Gastrocnemius medialis (tissue), 4 donors: ENCODE results near the gene APBA2. TPM values are rescaled to one million over a fixed set of nuclear protein-coding genes. Genes with fewer than 3 reads are reported as not detected.

ENCODE experiments used
- ATAC-seq, 2 donors: fragments of 150-250 bp; one replicate each; pipeline ENCODE4 v1.9.1; 2016
- DNase-seq, 2 donors: peaks; one replicate each; pipeline ENCODE4 v3.0.0-alpha.2; 2019
- H3K27ac ChIP-seq, 4 donors: fragments of 200-600 bp; sonication (generic); 1 replicate in 1 of 4; 2 replicates in 3 of 4; pipeline ENCODE4 v1.5.1; 2016 to 2018; ENCODE audit warnings: mild to moderate bottlenecking in 2 of 4, moderate library complexity in 1 of 4
- H3K27me3 ChIP-seq, 3 donors: fragments of 200-600 bp; sonication (generic) in 2 of 3; 1 replicate in 1 of 3; 2 replicates in 2 of 3; pipeline versions ENCODE4 v1.5.1 to v1.6.0; 2016 to 2019; ENCODE audit warnings: mild to moderate bottlenecking in 1 of 3, moderate library complexity in 1 of 3
- H3K36me3 ChIP-seq, 2 donors: fragments of 200-600 bp; sonication (generic) in 1 of 2; one replicate each; pipeline ENCODE4 v1.5.1; 2017 to 2018
- H3K4me1 ChIP-seq, 2 donors: fragments of 200-600 bp; sonication (generic) in 1 of 2; one replicate each; pipeline ENCODE4 v1.5.1; 2016 to 2017; ENCODE audit warnings: mild to moderate bottlenecking in 2 of 2
- H3K4me3 ChIP-seq, 4 donors: fragments of 200-600 bp; sonication (generic) in 3 of 4; 1 replicate in 1 of 4; 2 replicates in 3 of 4; pipeline ENCODE4 v1.5.1; 2016 to 2019; ENCODE audit warnings: mild to moderate bottlenecking in 2 of 4
- H3K9me3 ChIP-seq, 3 donors: fragments of 200-600 bp; sonication (generic) in 2 of 3; 1 replicate in 1 of 3; 2 replicates in 2 of 3; pipeline ENCODE4 v1.5.1; 2016 to 2019
- POLR2A ChIP-seq, 2 donors: fragments of 450-650 bp; IDR thresholded peaks; one replicate each; pipeline ENCODE4 v1.6.1; 2017; ENCODE audit warnings: antibody characterized with exemption in 2 of 2, mild to moderate bottlenecking in 2 of 2, moderate library complexity in 2 of 2
- in situ Hi-C, 4 donors: fragments of 200-750 bp; cut with MboI; loops; one replicate each; pipeline versions ENCODE4 v1.15.0 to v1.8.0; 2017; ENCODE audit warnings: low sequenced_read_pairs in 4 of 4
- intact Hi-C: fragments of 100-400 bp; cut with DNase I; formaldehyde crosslinking; loops from one replicate; pipeline ENCODE4 v1.15.1; 2023; ENCODE audit warnings: low total_unique reads
- total RNA-seq, 4 donors: library from RNA; depleted of rRNA; stranded (reverse); fragments of >200 nt; gene quantifications; one replicate each; pipeline versions ENCODE4 v1.1.0 to v1.2.3, GENCODE V29; 2016
- TF ChIP-seq, protein P1 (sequence below), 5 experiments: fragments of 450-650 bp in 3 of 5; fragments of 200-600 bp in 2 of 5; sonication (generic) in 2 of 5; IDR thresholded peaks in 4 of 5; conservative IDR thresholded peaks in 1 of 5; 1 replicate in 4 of 5; 2 replicates in 1 of 5; pipeline ENCODE4 v1.5.1; 2016 to 2019; ENCODE audit warnings: antibody characterized with exemption in 5 of 5, mild to moderate bottlenecking in 3 of 5, moderate library complexity in 3 of 5

Gene APBA2
- total RNA-seq, 4 donors from 2014 or later: 0.19 to 0.31 TPM; not detected in 2

GRCh38 chr15:29130951-29131839 is 245.4 kb downstream of the APBA2 start:
- no peaks in the 10 kb centered on the region for H3K9me3 ChIP-seq
- H3K36me3 ChIP-seq: no peaks in the 10 kb centered on the region
- H3K4me3 ChIP-seq: no peak overlapping the region
- H3K27me3 ChIP-seq: peaks cover 0 to 4% (median 3%) of the 10 kb centered on the region in 3 donors
- H3K4me1 ChIP-seq: no peaks in the 10 kb centered on the region
- TF ChIP-seq, protein P1, sequence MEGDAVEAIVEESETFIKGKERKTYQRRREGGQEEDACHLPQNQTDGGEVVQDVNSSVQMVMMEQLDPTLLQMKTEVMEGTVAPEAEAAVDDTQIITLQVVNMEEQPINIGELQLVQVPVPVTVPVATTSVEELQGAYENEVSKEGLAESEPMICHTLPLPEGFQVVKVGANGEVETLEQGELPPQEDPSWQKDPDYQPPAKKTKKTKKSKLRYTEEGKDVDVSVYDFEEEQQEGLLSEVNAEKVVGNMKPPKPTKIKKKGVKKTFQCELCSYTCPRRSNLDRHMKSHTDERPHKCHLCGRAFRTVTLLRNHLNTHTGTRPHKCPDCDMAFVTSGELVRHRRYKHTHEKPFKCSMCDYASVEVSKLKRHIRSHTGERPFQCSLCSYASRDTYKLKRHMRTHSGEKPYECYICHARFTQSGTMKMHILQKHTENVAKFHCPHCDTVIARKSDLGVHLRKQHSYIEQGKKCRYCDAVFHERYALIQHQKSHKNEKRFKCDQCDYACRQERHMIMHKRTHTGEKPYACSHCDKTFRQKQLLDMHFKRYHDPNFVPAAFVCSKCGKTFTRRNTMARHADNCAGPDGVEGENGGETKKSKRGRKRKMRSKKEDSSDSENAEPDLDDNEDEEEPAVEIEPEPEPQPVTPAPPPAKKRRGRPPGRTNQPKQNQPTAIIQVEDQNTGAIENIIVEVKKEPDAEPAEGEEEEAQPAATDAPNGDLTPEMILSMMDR (IDR thresholded peaks at IDR 0.05 in 4 of 5, conservative IDR thresholded peaks at IDR 0.05 in 1 of 5): no peak
- no peak for TF ChIP-seq POLR2A (IDR thresholded peaks at IDR 0.05)
- DNase-seq: no peak
- in situ Hi-C loops: no loop called here
- H3K27ac ChIP-seq: no peak overlapping the region
- no peak for ATAC-seq
- intact Hi-C loops: no loop called here

DNA sequence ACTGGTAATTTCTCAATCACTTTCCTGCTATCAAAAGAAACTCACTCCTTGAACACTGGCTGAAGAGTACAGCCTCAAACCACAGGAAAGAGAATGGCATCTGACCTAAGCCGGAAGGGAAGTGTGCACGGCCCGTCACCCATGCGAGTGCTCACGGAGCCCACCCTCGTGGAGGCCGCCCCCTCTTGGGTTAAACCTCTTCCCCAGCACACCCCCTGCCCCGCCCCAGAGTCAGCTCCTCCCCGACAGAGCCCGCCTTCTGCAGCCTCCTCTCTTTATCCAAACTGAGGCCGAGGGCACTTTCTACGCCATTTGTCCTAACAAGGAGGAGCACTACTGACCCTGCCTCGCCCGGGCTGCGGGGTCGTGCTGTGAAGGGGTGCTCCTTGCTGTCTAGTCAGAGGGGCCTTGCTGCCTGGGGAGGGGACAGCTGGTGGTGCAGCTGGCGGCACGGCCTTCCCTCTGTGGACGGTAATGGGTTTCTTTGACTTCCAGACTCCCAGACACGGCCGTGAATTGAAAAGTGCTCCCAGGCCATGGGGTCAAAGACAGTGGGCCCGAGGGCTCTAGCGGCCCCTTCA is 246.2 kb downstream of the APBA2 start:
- no peak overlapping the region for H3K27ac ChIP-seq
- no peak for DNase-seq
- H3K4me3 ChIP-seq: no peak overlapping the region
- no peaks in the 10 kb centered on the region for H3K4me1 ChIP-seq
- H3K9me3 ChIP-seq: no peaks in the 10 kb centered on the region
- H3K27me3 ChIP-seq: peaks cover 0 to 4% (median 3%) of the 10 kb centered on the region in 3 donors
- no peak for ATAC-seq
- no peaks in the 10 kb centered on the region for H3K36me3 ChIP-seq
- intact Hi-C loops (no loop called here), in situ Hi-C loops (no loop called here)
- TF ChIP-seq, protein P1 (IDR thresholded peaks at IDR 0.05 in 4 of 5, conservative IDR thresholded peaks at IDR 0.05 in 1 of 5): no peak

DNA sequence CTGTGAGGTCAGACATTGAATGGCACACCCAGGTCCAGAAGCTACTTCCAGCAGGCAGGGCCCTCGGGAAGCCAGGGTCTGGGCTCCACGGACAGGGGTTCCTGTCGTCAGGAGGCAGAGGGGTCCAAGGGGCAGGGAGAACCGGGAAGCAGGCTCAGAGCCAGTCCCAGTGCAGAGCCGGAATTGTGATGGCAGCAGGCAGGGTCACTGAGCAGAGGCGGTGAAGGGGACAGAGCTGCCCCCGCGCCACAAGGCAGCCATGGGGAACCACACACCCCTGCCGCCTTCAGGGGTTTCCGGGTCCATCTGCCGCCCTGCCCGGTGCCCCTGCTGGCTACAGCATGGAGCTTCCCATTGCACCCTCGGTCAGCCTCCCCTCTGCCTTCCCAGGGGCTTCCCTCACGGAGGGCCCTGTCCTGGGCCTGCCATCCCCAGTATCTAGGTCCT is 247.0 kb downstream of the APBA2 start:
- Histone ChIP-seq H3K4me3 (no peak overlapping the region), H3K36me3 (no peaks in the 10 kb centered on the region), H3K9me3 (no peaks in the 10 kb centered on the region), H3K27ac (no peak overlapping the region), H3K27me3 (peaks cover 0 to 7% (median 7%) of the 10 kb centered on the region in 3 donors), H3K4me1 (no peaks in the 10 kb centered on the region)
- in situ Hi-C loops: no loop called here
- intact Hi-C loops: no loop called here
- ATAC-seq (no peak), DNase-seq (no peak)
- TF ChIP-seq POLR2A (IDR thresholded peaks at IDR 0.05): no peak
- TF ChIP-seq, protein P1 (IDR thresholded peaks at IDR 0.05 in 4 of 5, conservative IDR thresholded peaks at IDR 0.05 in 1 of 5): no peak

DNA sequence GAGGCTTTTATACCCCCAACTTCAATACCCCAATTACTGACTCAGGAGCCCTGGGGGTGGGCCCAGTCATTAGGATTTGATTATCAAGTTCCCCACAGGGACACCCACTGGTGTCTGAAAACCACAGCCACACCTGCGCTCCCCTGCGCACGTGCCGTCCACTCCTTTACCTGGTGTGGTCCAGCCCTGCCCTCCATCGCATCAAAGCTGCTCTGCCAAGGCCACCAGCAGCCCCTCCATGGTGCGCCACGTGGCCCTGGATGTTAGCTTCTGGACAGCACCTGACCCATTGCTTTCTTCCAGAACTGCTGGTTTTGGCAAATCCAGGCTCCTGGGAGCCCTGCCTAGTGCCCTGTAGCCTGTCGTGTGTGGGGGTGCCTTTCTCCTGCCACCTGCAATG is 247.5 kb downstream of the APBA2 start:
- no peaks in the 10 kb centered on the region for H3K36me3 ChIP-seq
- intact Hi-C loops: no loop called here
- in situ Hi-C loops: no loop called here
- H3K27ac ChIP-seq: no peak overlapping the region
- no peaks in the 10 kb centered on the region for H3K9me3 ChIP-seq
- DNase-seq (no peak), ATAC-seq (no peak)
- no peak overlapping the region for H3K4me3 ChIP-seq
- TF ChIP-seq, protein P1 (IDR thresholded peaks at IDR 0.05 in 4 of 5, conservative IDR thresholded peaks at IDR 0.05 in 1 of 5): no peak
- peaks cover 0 to 12% (median 9%) of the 10 kb centered on the region in 3 donors for H3K27me3 ChIP-seq
- H3K4me1 ChIP-seq: no peaks in the 10 kb centered on the region
